K562 (cell line): Measurements from ENCODE around the gene SLC17A9. TPM values are rescaled to one million over a fixed set of nuclear protein-coding genes. Genes with fewer than 3 reads are reported as not detected.

Experiments used
- FOXK1 ChIP-seq: sonication (generic); formaldehyde crosslinking; IDR thresholded peaks from 2 replicates; pipeline ENCODE4 v1.8.0; 2022; ENCODE audit warnings: missing genetic modification reagents, mild to moderate bottlenecking, borderline replicate concordance
- HNRNPUL1 ChIP-seq: fragments of 200-400 bp; formaldehyde crosslinking; IDR thresholded peaks from 2 replicates; pipeline ENCODE4 v1.6.1; 2017; ENCODE audit warnings: low read length
- L3MBTL2 ChIP-seq: fragments of 450-650 bp; IDR thresholded peaks from 2 replicates; pipeline ENCODE4 v1.6.1; 2016; ENCODE audit warnings: mild to moderate bottlenecking, moderate library complexity
- PRPF4 ChIP-seq: fragments of 200-400 bp; formaldehyde crosslinking; IDR thresholded peaks from one replicate; pipeline ENCODE4 v1.6.1; 2017; ENCODE audit warnings: low read length, low read depth, mild to moderate bottlenecking; ENCODE audit not compliant: insufficient read depth, poor library complexity, severe bottlenecking
- SMARCB1 ChIP-seq: IDR thresholded peaks from 2 replicates; pipeline ENCODE4 v1.6.1; 2011; ENCODE audit warnings: improper control_type of control experiment, low read depth; ENCODE audit not compliant: insufficient read length
- TCFL5 ChIP-seq: fragments of 250-450 bp; sonication (Bioruptor Pico); conservative IDR thresholded peaks from 2 replicates; pipeline ENCODE4 v1.6.1; 2021; ENCODE audit warnings: mild to moderate bottlenecking, moderate library complexity, matching md5 sums
- XRCC4 ChIP-seq: IDR thresholded peaks from one replicate; pipeline ENCODE4 v1.6.1; 2011; ENCODE audit not compliant: insufficient read depth, insufficient read length; ENCODE audit errors: extremely low read depth
- ZKSCAN8 ChIP-seq: fragments of 200-800 bp; sonication (Bioruptor generic); IDR thresholded peaks from 2 replicates; pipeline ENCODE4 v1.6.1; 2016; ENCODE audit warnings: missing genetic modification characterization, missing compliant biosample characterization
- ZNF12 ChIP-seq: sonication (generic); formaldehyde crosslinking; IDR thresholded peaks from 2 replicates; pipeline ENCODE4 v1.4.0; 2020; ENCODE audit warnings: mild to moderate bottlenecking, missing genetic modification reagents
- polyA plus RNA-seq, 8 experiments: library from polyadenylated mRNA; depleted of rRNA in 4 of 8; stranded (reverse) in 5 of 8; unstranded in 3 of 8; fragments of >200 nt; fragmentation: Nextera tagmentation in 2 of 8; fragmentation: Illumina TruSeq in 1 of 8; extraction: Ambion mirVana in 2 of 8; extraction: Trizol in 1 of 8; gene quantifications; 2 replicates each; pipeline versions ENCODE4 v1.2.1 to v1.2.3, GENCODE V29; 2011 to 2014; ENCODE audit warnings: inconsistent platforms in 1 of 8, missing spikeins in 1 of 8
- total RNA-seq, 7 experiments: library from RNA; depleted of rRNA in 6 of 7; stranded (reverse); fragments of >200 nt in 6 of 7; fragmentation: Illumina TruSeq in 2 of 7; extraction: Trizol in 2 of 7; gene quantifications; 2 replicates each; pipeline versions ENCODE4 v1.2.1 to v1.2.3, GENCODE V29; 2011 to 2021; ENCODE audit warnings: low replicate concordance in 1 of 7

The SLC17A9 gene
- total and polyA plus RNA-seq, 9 of the 15 experiments (the other 6 are each of a cell fraction or from before 2014, with no cell fraction given): 0.04 to 0.31 TPM; not detected in 7

DNA sequence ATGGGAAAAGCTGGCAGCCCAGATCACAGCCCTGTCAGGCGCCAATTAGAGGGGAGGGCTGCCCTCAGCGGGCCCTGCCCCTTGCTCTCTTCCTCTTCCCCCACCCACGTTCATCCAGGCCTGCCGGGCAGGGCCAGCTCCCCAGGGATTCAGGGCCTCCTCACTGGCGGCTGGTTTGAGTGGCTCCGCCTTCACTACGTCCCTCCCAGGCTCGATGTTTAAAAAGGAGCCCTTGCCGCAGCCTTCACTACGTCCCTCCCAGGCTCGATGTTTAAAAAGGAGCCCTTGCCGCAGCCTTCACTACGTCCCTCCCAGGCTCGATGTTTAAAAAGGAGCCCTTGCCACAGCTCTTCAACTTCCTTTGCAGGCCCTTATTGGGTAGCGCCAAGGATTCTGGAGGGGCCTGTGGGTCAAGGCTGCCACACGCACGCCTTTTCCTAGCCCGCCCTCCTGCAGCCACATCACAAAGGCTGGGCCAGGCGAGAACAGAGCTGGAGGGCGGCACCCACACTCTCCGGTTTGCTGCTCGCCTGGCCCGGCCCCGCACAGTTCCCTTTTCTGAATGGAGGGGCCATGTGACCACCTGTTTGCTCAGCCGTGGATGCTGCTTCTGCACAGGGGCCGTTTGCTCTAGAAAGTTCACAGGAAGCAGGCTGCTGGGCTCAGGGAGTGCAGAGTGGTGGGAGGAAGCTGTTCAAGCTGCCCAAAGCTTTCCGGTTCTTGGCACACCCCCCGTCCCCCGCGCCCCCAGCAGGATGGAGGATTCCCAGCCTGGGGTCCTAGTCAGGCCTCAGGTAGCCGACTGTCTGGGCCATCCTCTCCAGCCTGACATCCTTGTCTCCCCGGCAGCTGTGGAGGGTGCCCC lies 1.6 kb downstream of the SLC17A9 start (continued):
- TF ChIP-seq TCFL5 (CRISPR knock-in tag) (no peak), FOXK1 (CRISPR knock-in tag) (no peak), PRPF4 (no peak), HNRNPUL1 (no peak), ZNF12 (CRISPR knock-in tag) (no peak), ZKSCAN8 (no peak), L3MBTL2 (0 out of 2 replicates have a peak, but pooled peaks have one; percentile 24), XRCC4 (no peak), SMARCB1 (no peak)
- TF ChIP-seq, all 486 proteins: peak for 9
